ENCODE results near the gene GAS7. TPM values are rescaled to one million over a fixed set of nuclear protein-coding genes. Genes with fewer than 3 reads are reported as not detected.

The GAS7 gene
- polyA plus RNA-seq, 1 donor (not counting 4 experiments of a cell fraction or from before 2014, with no cell fraction given), result 0.10 TPM

GRCh38 chr17:9895923-9896322 lies 302.5 kb downstream of the GAS7 start:
- Histone ChIP-seq H3K9me3 (ENCODE audit: control insufficient read depth, low read depth, low read length) (no peaks in the 10 kb centered on the region), H3K27me3 (ENCODE audit: control insufficient read depth, extremely low read depth, insufficient read depth, low read length) (no peaks in the 10 kb centered on the region), H3K27ac (ENCODE audit: control insufficient read depth, insufficient read depth, low read length) (no peak overlapping the region), H4K20me1 (ENCODE audit: control insufficient read depth, extremely low read depth, insufficient read depth, low read length) (no peaks in the 10 kb centered on the region), H2AFZ (ENCODE audit: control insufficient read depth, low read length) (no peak overlapping the region), H3K4me2 (ENCODE audit: control insufficient read depth, extremely low read depth, insufficient read depth, low read depth, low read length) (no peak overlapping the region), H3K79me2 (ENCODE audit: control insufficient read depth, insufficient read depth, low read length) (no peaks in the 10 kb centered on the region), H3K4me1 (ENCODE audit: control insufficient read depth, extremely low read depth, insufficient read depth, low read length) (no peaks in the 10 kb centered on the region), H3K9me1 (ENCODE audit: control insufficient read depth, extremely low read depth, insufficient read depth, low read length) (no peaks in the 10 kb centered on the region), H3K4me3 (ENCODE audit: control insufficient read depth in 2 of 3, extremely low read depth in 1 of 3, insufficient read depth in 2 of 3, low read depth in 1 of 3, low read length in 3 of 3) (no peak overlapping the region), H3K9ac (ENCODE audit: control insufficient read depth, extremely low read depth, insufficient read depth, low read length) (no peak overlapping the region), H3K36me3 (ENCODE audit: control insufficient read depth in 2 of 2, extremely low read depth in 1 of 2, insufficient read depth in 2 of 2, low read length in 2 of 2) (no peaks in the 10 kb centered on the region)
- TF ChIP-seq EZH2 (IDR thresholded peaks at IDR 0.05; ENCODE audit: low read length), result no peak
- no peak for TF ChIP-seq CTCF (optimal IDR thresholded peaks at IDR 0.05 in 1 of 3, IDR thresholded peaks at IDR 0.05 in 1 of 3, conservative IDR thresholded peaks at IDR 0.05 in 1 of 3; ENCODE audit: extremely low read depth in 1 of 3, insufficient read depth in 2 of 3, low read length in 3 of 3)
- DNase-seq (ENCODE audit: low read depth, low spot score) (no peak), FAIRE-seq (no peak)
- dilution Hi-C loops (cut with MboI; ENCODE audit: extremely low pct_ligation_motif_present, low sequenced_read_pairs), result no loop called here

GRCh38 chr17:9894231-9894630 lies 304.2 kb downstream of the GAS7 start:
- no peaks in the 10 kb centered on the region for H3K36me3 ChIP-seq (ENCODE audit: control insufficient read depth in 2 of 2, extremely low read depth in 1 of 2, insufficient read depth in 2 of 2, low read length in 2 of 2)
- H3K4me2 ChIP-seq (ENCODE audit: control insufficient read depth, extremely low read depth, insufficient read depth, low read depth, low read length), result no peak overlapping the region

More at GRCh38 chr17:9894231-9894630, 304.2 kb downstream of the GAS7 start:
- no peaks in the 10 kb centered on the region for H3K79me2 ChIP-seq (ENCODE audit: control insufficient read depth, insufficient read depth, low read length)
- FAIRE-seq (no peak), DNase-seq (ENCODE audit: low read depth, low spot score) (no peak)
- no peak overlapping the region for H3K27ac ChIP-seq (ENCODE audit: control insufficient read depth, insufficient read depth, low read length)
- H2AFZ ChIP-seq (ENCODE audit: control insufficient read depth, low read length), result no peak overlapping the region
- H3K27me3 ChIP-seq (ENCODE audit: control insufficient read depth, extremely low read depth, insufficient read depth, low read length), result no peaks in the 10 kb centered on the region
- dilution Hi-C loops (cut with MboI; ENCODE audit: extremely low pct_ligation_motif_present, low sequenced_read_pairs), result no loop called here
- H3K9ac ChIP-seq (ENCODE audit: control insufficient read depth, extremely low read depth, insufficient read depth, low read length), result no peak overlapping the region
- H3K9me3 ChIP-seq (ENCODE audit: control insufficient read depth, low read depth, low read length), result no peaks in the 10 kb centered on the region
- no peaks in the 10 kb centered on the region for H3K9me1 ChIP-seq (ENCODE audit: control insufficient read depth, extremely low read depth, insufficient read depth, low read length)
- TF ChIP-seq EZH2 (IDR thresholded peaks at IDR 0.05; ENCODE audit: low read length) (no peak), CTCF (optimal IDR thresholded peaks at IDR 0.05 in 1 of 3, IDR thresholded peaks at IDR 0.05 in 1 of 3, conservative IDR thresholded peaks at IDR 0.05 in 1 of 3; ENCODE audit: extremely low read depth in 1 of 3, insufficient read depth in 2 of 3, low read length in 3 of 3) (no peak)
- no peaks in the 10 kb centered on the region for H3K4me1 ChIP-seq (ENCODE audit: control insufficient read depth, extremely low read depth, insufficient read depth, low read length)
- no peaks in the 10 kb centered on the region for H4K20me1 ChIP-seq (ENCODE audit: control insufficient read depth, extremely low read depth, insufficient read depth, low read length)
- no peak overlapping the region for H3K4me3 ChIP-seq (ENCODE audit: control insufficient read depth in 2 of 3, extremely low read depth in 1 of 3, insufficient read depth in 2 of 3, low read depth in 1 of 3, low read length in 3 of 3)

Data from keratinocyte (primary cell).